ENCODE data around the gene EDNRA.

The EDNRA gene

DNA sequence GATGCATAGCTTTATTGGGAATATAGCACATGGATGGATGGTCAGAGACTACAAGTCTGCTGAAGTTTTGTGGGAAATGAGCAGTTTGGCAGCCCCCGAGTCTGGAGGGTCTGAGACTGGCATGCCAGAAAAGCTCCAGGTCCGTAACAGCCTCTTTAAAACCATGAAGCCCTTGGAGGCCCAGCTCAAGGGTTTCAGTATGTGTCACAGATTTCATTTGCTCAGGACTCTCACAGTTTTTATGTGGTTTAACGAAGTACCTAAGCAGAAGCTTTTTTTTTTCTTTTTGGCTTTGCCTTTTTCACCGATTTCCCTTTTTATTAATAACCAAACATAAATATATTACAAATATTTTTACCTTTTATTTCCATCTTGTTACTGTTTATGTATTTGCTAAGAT lies 105.7 kb downstream of the EDNRA start:
- Histone ChIP-seq H3K36me3 (no peaks in the 10 kb centered on the region), H3K4me1 (peaks cover 0 to 37% (median 7%) of the 10 kb centered on the region in 4 donors), H3K4me3 (no peak overlapping the region), H3K9me3 (peaks cover 0 to 9% (median 3%) of the 10 kb centered on the region in 3 donors), H3K27ac (no peak overlapping the region), H3K27me3 (no peaks in the 10 kb centered on the region)
- no peak for DNase-seq
- TF ChIP-seq, protein P1, sequence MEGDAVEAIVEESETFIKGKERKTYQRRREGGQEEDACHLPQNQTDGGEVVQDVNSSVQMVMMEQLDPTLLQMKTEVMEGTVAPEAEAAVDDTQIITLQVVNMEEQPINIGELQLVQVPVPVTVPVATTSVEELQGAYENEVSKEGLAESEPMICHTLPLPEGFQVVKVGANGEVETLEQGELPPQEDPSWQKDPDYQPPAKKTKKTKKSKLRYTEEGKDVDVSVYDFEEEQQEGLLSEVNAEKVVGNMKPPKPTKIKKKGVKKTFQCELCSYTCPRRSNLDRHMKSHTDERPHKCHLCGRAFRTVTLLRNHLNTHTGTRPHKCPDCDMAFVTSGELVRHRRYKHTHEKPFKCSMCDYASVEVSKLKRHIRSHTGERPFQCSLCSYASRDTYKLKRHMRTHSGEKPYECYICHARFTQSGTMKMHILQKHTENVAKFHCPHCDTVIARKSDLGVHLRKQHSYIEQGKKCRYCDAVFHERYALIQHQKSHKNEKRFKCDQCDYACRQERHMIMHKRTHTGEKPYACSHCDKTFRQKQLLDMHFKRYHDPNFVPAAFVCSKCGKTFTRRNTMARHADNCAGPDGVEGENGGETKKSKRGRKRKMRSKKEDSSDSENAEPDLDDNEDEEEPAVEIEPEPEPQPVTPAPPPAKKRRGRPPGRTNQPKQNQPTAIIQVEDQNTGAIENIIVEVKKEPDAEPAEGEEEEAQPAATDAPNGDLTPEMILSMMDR (IDR thresholded peaks at IDR 0.05), result no peak
- intact Hi-C loops (cut with DNase I; ENCODE audit: low total_unique reads), result no loop called here

DNA sequence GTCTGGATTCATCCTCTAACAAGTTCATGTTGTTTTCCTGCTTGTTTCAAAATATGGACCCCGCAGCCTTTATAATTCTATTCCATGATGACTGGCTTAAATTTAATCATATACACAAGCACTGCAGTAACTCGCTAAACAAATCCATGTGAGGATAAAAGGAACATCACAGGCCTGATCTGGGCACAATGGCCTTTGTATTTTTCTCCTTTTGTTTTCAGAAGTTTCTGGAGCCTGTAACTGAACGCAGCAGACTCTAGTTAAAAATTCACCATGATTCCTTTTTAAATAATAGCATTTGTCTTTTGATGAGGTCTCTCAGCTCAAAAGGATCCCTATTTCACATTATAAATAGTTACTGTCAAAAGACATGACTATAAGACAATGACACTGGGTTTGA lies 106.1 kb downstream of the EDNRA start:
- H3K36me3 ChIP-seq, result no peaks in the 10 kb centered on the region
- peaks cover 0 to 37% (median 7%) of the 10 kb centered on the region in 4 donors for H3K4me1 ChIP-seq
- no peaks in the 10 kb centered on the region for H3K27me3 ChIP-seq
- H3K4me3 ChIP-seq, result no peak overlapping the region
- H3K9me3 ChIP-seq, result peaks cover 0 to 9% (median 3%) of the 10 kb centered on the region in 3 donors
- H3K27ac ChIP-seq, result no peak overlapping the region
- intact Hi-C loops (cut with DNase I; ENCODE audit: low total_unique reads), result no loop called here
- no peak for DNase-seq
- TF ChIP-seq, protein P1 (IDR thresholded peaks at IDR 0.05), result no peak

DNA sequence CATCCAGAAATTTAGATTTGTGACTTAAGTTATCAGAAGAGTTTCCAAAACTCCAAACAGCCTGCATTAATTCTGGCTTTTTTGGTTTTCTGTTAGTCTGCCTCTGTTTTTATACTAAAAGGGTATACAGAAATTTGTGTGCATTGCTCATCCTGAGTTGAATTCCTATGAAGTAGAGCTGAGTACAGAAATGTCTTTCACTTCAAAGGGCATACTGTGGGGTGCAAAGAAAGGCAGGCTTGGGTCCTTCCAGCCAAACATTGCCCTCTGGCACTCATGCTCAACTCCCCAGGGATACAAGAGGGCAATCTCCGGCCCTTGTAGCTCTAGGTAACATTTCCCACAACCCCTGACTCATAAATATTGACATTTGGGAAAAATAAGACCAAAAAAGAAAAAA lies 108.7 kb downstream of the EDNRA start:
- H3K4me3 ChIP-seq, result no peak overlapping the region
- H3K4me1 ChIP-seq, result peaks cover 0 to 37% (median 7%) of the 10 kb centered on the region in 4 donors
- H3K36me3 ChIP-seq, result no peaks in the 10 kb centered on the region
- intact Hi-C loops (cut with DNase I; ENCODE audit: low total_unique reads), result no loop called here
- H3K27me3 ChIP-seq, result no peaks in the 10 kb centered on the region
- no peak for DNase-seq
- TF ChIP-seq, protein P1 (IDR thresholded peaks at IDR 0.05), result no peak
- H3K9me3 ChIP-seq, result peaks cover 0 to 8% (median 0%) of the 10 kb centered on the region in 3 donors
- H3K27ac ChIP-seq, result peak overlapping the region in 1 of 2 donors; percentile 36

DNA sequence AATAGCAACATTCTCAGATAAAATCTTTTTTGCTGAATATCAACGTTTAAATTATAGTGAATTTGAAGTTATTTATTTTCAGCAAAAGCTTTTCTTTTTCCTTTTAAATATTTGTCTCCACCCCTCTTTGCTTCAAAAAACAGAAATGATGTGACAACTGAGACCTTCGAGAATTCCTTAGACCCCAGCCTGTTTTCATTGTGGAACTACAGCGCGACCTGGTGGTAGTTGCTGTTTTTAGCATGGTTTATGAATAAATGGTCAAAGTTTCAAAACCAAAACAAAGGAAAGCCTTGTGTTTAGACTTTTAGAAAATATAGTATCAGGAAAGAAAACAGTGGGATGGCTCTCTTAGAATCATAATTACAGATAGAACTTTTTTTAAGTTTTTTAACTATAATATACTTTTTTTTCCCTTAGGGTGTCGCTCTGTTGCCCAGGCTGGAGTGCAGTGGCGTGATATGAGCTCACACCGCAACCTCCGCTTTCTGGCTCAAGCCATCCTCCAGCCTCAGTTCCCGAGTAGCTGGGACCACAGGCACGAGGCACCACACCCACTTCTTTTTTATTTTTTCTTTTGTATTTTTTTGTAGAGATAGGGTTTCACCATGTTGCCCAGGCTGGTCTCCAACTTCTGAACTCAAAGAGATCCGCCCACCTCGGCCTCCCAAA lies 109.5 kb downstream of the EDNRA start:
- intact Hi-C loops (cut with DNase I; ENCODE audit: low total_unique reads), result loop anchor here (5.0 kb wide), 2 partner anchors 433 to 573 kb away; no protein-coding TSS in a partner anchor
- H3K36me3 ChIP-seq, result no peaks in the 10 kb centered on the region
- DNase-seq, result peak in 1 of 2 donors; percentile 68
- peaks cover 0 to 37% (median 7%) of the 10 kb centered on the region in 4 donors for H3K4me1 ChIP-seq
- TF ChIP-seq, protein P1 (IDR thresholded peaks at IDR 0.05), result peak; percentile 77 to 86
- no peaks in the 10 kb centered on the region for H3K27me3 ChIP-seq
- no peaks in the 10 kb centered on the region for H3K9me3 ChIP-seq
- peak overlapping the region in 1 of 2 donors; percentile 36 for H3K27ac ChIP-seq
- no peak overlapping the region for H3K4me3 ChIP-seq

DNA sequence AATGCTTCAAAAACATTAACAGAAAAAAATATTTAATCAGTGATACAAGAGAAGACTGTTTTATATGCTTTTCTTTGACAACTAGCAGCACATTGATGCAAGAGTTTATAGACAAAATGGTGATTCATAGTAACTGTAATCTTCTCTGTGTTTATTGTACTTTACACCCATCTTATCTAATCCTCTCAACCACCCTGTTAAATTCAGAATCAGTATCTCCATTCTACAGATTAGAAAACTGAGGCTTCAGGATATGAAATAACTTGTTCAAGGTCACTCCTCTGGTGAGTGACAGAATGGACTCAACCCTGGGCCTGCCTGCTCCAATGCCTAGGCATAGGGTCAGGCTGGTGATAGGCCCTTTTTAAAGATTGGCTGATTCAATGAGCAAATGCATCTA lies 110.2 kb downstream of the EDNRA start:
- peaks cover 0 to 37% (median 7%) of the 10 kb centered on the region in 4 donors for H3K4me1 ChIP-seq
- no peaks in the 10 kb centered on the region for H3K9me3 ChIP-seq
- intact Hi-C loops (cut with DNase I; ENCODE audit: low total_unique reads), result loop anchor here (5.0 kb wide), 2 partner anchors 434 to 574 kb away; no protein-coding TSS in a partner anchor
- H3K4me3 ChIP-seq, result no peak overlapping the region
- no peak overlapping the region for H3K27ac ChIP-seq
- H3K27me3 ChIP-seq, result no peaks in the 10 kb centered on the region
- no peak for DNase-seq
- TF ChIP-seq, protein P1 (IDR thresholded peaks at IDR 0.05), result no peak
- no peaks in the 10 kb centered on the region for H3K36me3 ChIP-seq

All from tibial artery (tissue), 4 donors.